Uterus (tissue), 2 donors: ENCODE results near the gene LIN52.

Source experiments
- POLR2A ChIP-seq, 2 donors: fragments of 450-650 bp; IDR thresholded peaks; one replicate each; pipeline ENCODE4 v1.6.1; 2016; ENCODE audit warnings: antibody characterized with exemption in 2 of 2, mild to moderate bottlenecking in 1 of 2, moderate library complexity in 1 of 2
- TF ChIP-seq, protein P1 (sequence below), 4 experiments: fragments of 200-600 bp in 2 of 4; fragments of 450-650 bp in 2 of 4; sonication (generic) in 2 of 4; IDR thresholded peaks; one replicate each; pipeline ENCODE4 v1.5.1; 2016 to 2019; ENCODE audit warnings: antibody characterized with exemption in 4 of 4, mild to moderate bottlenecking in 2 of 4, moderate library complexity in 1 of 4

GRCh38 chr14:74134484-74134883 lies 49.7 kb downstream of the LIN52 start:
- no peak for TF ChIP-seq POLR2A (IDR thresholded peaks at IDR 0.05)
- TF ChIP-seq, protein P1, sequence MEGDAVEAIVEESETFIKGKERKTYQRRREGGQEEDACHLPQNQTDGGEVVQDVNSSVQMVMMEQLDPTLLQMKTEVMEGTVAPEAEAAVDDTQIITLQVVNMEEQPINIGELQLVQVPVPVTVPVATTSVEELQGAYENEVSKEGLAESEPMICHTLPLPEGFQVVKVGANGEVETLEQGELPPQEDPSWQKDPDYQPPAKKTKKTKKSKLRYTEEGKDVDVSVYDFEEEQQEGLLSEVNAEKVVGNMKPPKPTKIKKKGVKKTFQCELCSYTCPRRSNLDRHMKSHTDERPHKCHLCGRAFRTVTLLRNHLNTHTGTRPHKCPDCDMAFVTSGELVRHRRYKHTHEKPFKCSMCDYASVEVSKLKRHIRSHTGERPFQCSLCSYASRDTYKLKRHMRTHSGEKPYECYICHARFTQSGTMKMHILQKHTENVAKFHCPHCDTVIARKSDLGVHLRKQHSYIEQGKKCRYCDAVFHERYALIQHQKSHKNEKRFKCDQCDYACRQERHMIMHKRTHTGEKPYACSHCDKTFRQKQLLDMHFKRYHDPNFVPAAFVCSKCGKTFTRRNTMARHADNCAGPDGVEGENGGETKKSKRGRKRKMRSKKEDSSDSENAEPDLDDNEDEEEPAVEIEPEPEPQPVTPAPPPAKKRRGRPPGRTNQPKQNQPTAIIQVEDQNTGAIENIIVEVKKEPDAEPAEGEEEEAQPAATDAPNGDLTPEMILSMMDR (IDR thresholded peaks at IDR 0.05) = no peak
